Measurements from ENCODE around the gene PTMA. TPM values are rescaled to one million over a fixed set of nuclear protein-coding genes. Genes with fewer than 3 reads are reported as not detected.

PTMA gene
- total RNA-seq, 2 experiments from 2014 or later = 2,780 to 3,053 TPM

- Histone ChIP-seq H3K4me3 (ENCODE audit: low read depth, low read length, poor library complexity, severe bottlenecking) (peak overlapping the region; percentile 93), H3K79me2 (ENCODE audit: insufficient read depth, low read depth, low read length) (peaks cover 67% of the 10 kb centered on the region), H4K20me1 (ENCODE audit: insufficient read depth, low read length) (peaks cover 20% of the 10 kb centered on the region), H3K9me2 (ENCODE audit: insufficient read depth, low read length) (no peaks in the 10 kb centered on the region), H3K9me3 (ENCODE audit: low read length) (no peaks in the 10 kb centered on the region), H3K4me2 (ENCODE audit: low read length) (peak overlapping the region; percentile 55), H3K27ac (ENCODE audit: low read depth, low read length, poor library complexity, severe bottlenecking) (peak overlapping the region; percentile 95), H3K4me1 (ENCODE audit: insufficient read depth, low read length, poor library complexity, severe bottlenecking) (peaks cover 47% of the 10 kb centered on the region), H2AFZ (ENCODE audit: low read length) (no peak overlapping the region), H3K36me3 (ENCODE audit: insufficient read depth, low read length) (peaks cover 57% of the 10 kb centered on the region)
- no TSS peak for BruUV-seq (replicated peaks)
- ChIA-PET POLR2A (interaction anchor here (0.6 to 2.2 kb wide), 8 partner anchors 24 to 96 kb away, joined by 3 to 8 read pairs (median 4); no protein-coding TSS in a partner anchor), CTCF (ENCODE audit: unreplicated experiment) (interaction anchor here (0.6 to 0.9 kb wide), 2 partner anchors 23 to 26 kb away, joined by 3 to 4 read pairs; no protein-coding TSS in a partner anchor)
- intact Hi-C loops (cut with micrococcal nuclease; ENCODE audit: unreplicated experiment) = loop anchor here (2.0 kb wide), 1 partner anchor 71 kb away; the partner anchor contains the start of gene PDE6D
- DNase-seq (ENCODE audit: low spot score) = peak; percentile 68
- TF ChIP-seq, protein P1, sequence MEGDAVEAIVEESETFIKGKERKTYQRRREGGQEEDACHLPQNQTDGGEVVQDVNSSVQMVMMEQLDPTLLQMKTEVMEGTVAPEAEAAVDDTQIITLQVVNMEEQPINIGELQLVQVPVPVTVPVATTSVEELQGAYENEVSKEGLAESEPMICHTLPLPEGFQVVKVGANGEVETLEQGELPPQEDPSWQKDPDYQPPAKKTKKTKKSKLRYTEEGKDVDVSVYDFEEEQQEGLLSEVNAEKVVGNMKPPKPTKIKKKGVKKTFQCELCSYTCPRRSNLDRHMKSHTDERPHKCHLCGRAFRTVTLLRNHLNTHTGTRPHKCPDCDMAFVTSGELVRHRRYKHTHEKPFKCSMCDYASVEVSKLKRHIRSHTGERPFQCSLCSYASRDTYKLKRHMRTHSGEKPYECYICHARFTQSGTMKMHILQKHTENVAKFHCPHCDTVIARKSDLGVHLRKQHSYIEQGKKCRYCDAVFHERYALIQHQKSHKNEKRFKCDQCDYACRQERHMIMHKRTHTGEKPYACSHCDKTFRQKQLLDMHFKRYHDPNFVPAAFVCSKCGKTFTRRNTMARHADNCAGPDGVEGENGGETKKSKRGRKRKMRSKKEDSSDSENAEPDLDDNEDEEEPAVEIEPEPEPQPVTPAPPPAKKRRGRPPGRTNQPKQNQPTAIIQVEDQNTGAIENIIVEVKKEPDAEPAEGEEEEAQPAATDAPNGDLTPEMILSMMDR (conservative IDR thresholded peaks at IDR 0.05; ENCODE audit: low read length) = no peak
- TF ChIP-seq EZH2phosphoT487 (IDR thresholded peaks at IDR 0.05; ENCODE audit: borderline replicate concordance, low read depth, low read length) = no peak
Measured at GRCh38 chr2:231709636-231709980, 1.3 kb downstream of the PTMA start.

- Histone ChIP-seq H3K4me1 (ENCODE audit: insufficient read depth, low read length, poor library complexity, severe bottlenecking) (peaks cover 50% of the 10 kb centered on the region), H3K27ac (ENCODE audit: low read depth, low read length, poor library complexity, severe bottlenecking) (peak overlapping the region; percentile 95), H3K79me2 (ENCODE audit: insufficient read depth, low read depth, low read length) (peaks cover 66% of the 10 kb centered on the region), H4K20me1 (ENCODE audit: insufficient read depth, low read length) (peaks cover 20% of the 10 kb centered on the region), H3K9me3 (ENCODE audit: low read length) (no peaks in the 10 kb centered on the region), H3K36me3 (ENCODE audit: insufficient read depth, low read length) (peaks cover 63% of the 10 kb centered on the region), H3K4me2 (ENCODE audit: low read length) (peak overlapping the region; percentile 82), H3K4me3 (ENCODE audit: low read depth, low read length, poor library complexity, severe bottlenecking) (peak overlapping the region; percentile 93), H3K9me2 (ENCODE audit: insufficient read depth, low read length) (no peaks in the 10 kb centered on the region), H2AFZ (ENCODE audit: low read length) (no peak overlapping the region)
- TF ChIP-seq EZH2phosphoT487 (IDR thresholded peaks at IDR 0.05; ENCODE audit: borderline replicate concordance, low read depth, low read length) = no peak
- TF ChIP-seq, protein P1 (conservative IDR thresholded peaks at IDR 0.05; ENCODE audit: low read length) = peak; percentile 69
- DNase-seq (ENCODE audit: low spot score) = peak; percentile 94
- CTCF ChIA-PET (ENCODE audit: unreplicated experiment) = interaction anchor here (0.6 to 0.9 kb wide), 2 partner anchors 23 to 26 kb away, joined by 3 to 4 read pairs; no protein-coding TSS in a partner anchor
- no TSS peak for BruUV-seq (replicated peaks)
- POLR2A ChIA-PET = interaction anchor here (0.7 to 2.2 kb wide), 6 partner anchors 24 to 97 kb away, joined by 3 to 7 read pairs (median 3); no protein-coding TSS in a partner anchor
- intact Hi-C loops (cut with micrococcal nuclease; ENCODE audit: unreplicated experiment) = loop anchor here (2.0 to 10.0 kb wide), 3 partner anchors 71 to 245 kb away; partner anchors contain the start of genes NCL and PDE6D
Measured at GRCh38 chr2:231709981-231710798, 1.9 kb downstream of the PTMA start.
